Caco-2 (cell line): ENCODE measurements around the gene TBL1Y. TPM values are rescaled to one million over a fixed set of nuclear protein-coding genes. Genes with fewer than 3 reads are reported as not detected.

Experiments used
- BruUV-seq: library from RNA; stranded (reverse); fragments of 400-500 nt; replicated peaks from 2 replicates; lab custom pipeline; 2021; lab: Mats Ljungman, UMichigan
- CTCF ChIA-PET: fragments of 300-600 bp; sonication (Branson Sonifier 250); formaldehyde crosslinking; loops from one replicate; lab custom pipeline; 2022; ENCODE audit warnings: antibody characterized with exemption; lab: Charles Lee
- POLR2A ChIA-PET: fragments of 300-600 bp; sonication (Branson Sonifier 250); formaldehyde crosslinking; loops from one replicate; lab custom pipeline; 2022; ENCODE audit warnings: antibody characterized with exemption; lab: Charles Lee
- DNase-seq, 2 experiments: peaks; one replicate each; pipeline versions ENCODE4 v3.0.0 to v3.0.0-alpha.2; 2020 to 2022
- H3K27me3 ChIP-seq: replicated peaks from 2 replicates; pipeline ENCODE4 v1.6.0; 2011; ENCODE audit warnings: low read length; ENCODE audit not compliant: control insufficient read depth, insufficient read depth
- H3K36me3 ChIP-seq: 2 replicates; pipeline ENCODE4 v1.5.1; 2011; ENCODE audit warnings: low read length; ENCODE audit not compliant: control insufficient read depth, insufficient read depth
- H3K4me1 ChIP-seq: fragments of 250-450 bp; sonication (Bioruptor Pico); 2 replicates; pipeline ENCODE4 v1.5.1; 2020; ENCODE audit warnings: mild to moderate bottlenecking
- H3K4me3 ChIP-seq: 2 replicates; pipeline ENCODE4 v1.5.1; 2011; ENCODE audit warnings: low read depth, mild to moderate bottlenecking, control low read depth, low read length
- H3K9me3 ChIP-seq: fragments of 250-450 bp; sonication (Bioruptor Pico); 2 replicates; pipeline ENCODE4 v1.5.1; 2020; ENCODE audit warnings: mild to moderate bottlenecking, moderate library complexity
- H3K27ac Mint-ChIP-seq: one replicate; pipeline ENCODE4 v1.8.0; 2022; ENCODE audit warnings: mixed read lengths; ENCODE audit not compliant: unreplicated experiment
- H3K27me3 Mint-ChIP-seq: one replicate; pipeline ENCODE4 v1.8.0; 2022; ENCODE audit warnings: mixed read lengths; ENCODE audit not compliant: insufficient read depth, unreplicated experiment
- H3K36me3 Mint-ChIP-seq: one replicate; pipeline ENCODE4 v1.8.0; 2022; ENCODE audit warnings: mild to moderate bottlenecking, mixed read lengths; ENCODE audit not compliant: insufficient read depth, unreplicated experiment
- H3K4me1 Mint-ChIP-seq: one replicate; pipeline ENCODE4 v1.8.0; 2022; ENCODE audit warnings: low read depth, mixed read lengths; ENCODE audit not compliant: unreplicated experiment
- H3K4me3 Mint-ChIP-seq: one replicate; pipeline ENCODE4 v1.8.0; 2022; ENCODE audit warnings: mild to moderate bottlenecking, moderate library complexity, mixed read lengths; ENCODE audit not compliant: unreplicated experiment
- H3K9me3 Mint-ChIP-seq: one replicate; pipeline ENCODE4 v1.8.0; 2022; ENCODE audit warnings: mixed read lengths; ENCODE audit not compliant: unreplicated experiment
- intact Hi-C: fragments of 100-400 bp; cut with micrococcal nuclease; formaldehyde crosslinking; loops from one replicate; pipeline ENCODE4 v1.10.0; 2022; ENCODE audit not compliant: unreplicated experiment
- total RNA-seq: library from RNA; stranded (reverse); gene quantifications from 2 replicates; pipeline ENCODE4 v1.2.3, GENCODE V29; 2022
- TF ChIP-seq, protein P1 (sequence below), 2 experiments: fragments of 200-600 bp in 1 of 2; IDR thresholded peaks; 1 replicate in 1 of 2; 2 replicates in 1 of 2; pipeline versions ENCODE4 v1.5.1 to v1.8.0; 2011 to 2022; ENCODE audit warnings: antibody characterized with exemption in 1 of 2, control low read depth in 1 of 2, inconsistent platforms in 1 of 2, low read depth in 1 of 2, low read length in 1 of 2, mild to moderate bottlenecking in 1 of 2, moderate library complexity in 1 of 2; ENCODE audit not compliant: insufficient read depth in 1 of 2, severe bottlenecking in 1 of 2, unreplicated experiment in 1 of 2

The TBL1Y gene
- total RNA-seq, 1 experiment from 2014 or later: not detected

DNA sequence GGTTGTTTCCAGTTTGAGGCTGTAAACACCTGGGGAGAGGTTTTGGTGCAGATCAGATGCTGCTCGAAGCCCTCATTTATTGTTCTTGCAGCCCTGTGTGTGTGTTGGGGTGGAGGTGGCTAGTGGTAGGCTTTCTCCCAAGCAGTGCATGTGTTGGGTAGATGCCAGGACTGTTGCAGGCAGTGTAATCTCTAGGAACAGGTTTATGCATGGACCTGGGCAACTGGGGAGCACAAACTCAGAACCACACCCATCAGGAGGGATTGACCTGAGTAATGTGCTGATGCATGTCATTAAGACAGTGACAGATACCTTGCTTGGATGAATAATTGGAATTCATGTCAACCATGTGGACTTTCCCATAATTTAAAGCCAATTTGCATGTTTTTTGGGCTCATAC, 77.3 kb downstream of the TBL1Y start:
- DNase-seq: no peak
- Mint-ChIP-seq H3K4me3 (no peak overlapping the region), H3K27me3 (no peaks in the 10 kb centered on the region), H3K9me3 (no peaks in the 10 kb centered on the region), H3K36me3 (no peaks in the 10 kb centered on the region), H3K27ac (no peak overlapping the region), H3K4me1 (no peaks in the 10 kb centered on the region)
- intact Hi-C loops: no loop called here
- TF ChIP-seq, protein P1, sequence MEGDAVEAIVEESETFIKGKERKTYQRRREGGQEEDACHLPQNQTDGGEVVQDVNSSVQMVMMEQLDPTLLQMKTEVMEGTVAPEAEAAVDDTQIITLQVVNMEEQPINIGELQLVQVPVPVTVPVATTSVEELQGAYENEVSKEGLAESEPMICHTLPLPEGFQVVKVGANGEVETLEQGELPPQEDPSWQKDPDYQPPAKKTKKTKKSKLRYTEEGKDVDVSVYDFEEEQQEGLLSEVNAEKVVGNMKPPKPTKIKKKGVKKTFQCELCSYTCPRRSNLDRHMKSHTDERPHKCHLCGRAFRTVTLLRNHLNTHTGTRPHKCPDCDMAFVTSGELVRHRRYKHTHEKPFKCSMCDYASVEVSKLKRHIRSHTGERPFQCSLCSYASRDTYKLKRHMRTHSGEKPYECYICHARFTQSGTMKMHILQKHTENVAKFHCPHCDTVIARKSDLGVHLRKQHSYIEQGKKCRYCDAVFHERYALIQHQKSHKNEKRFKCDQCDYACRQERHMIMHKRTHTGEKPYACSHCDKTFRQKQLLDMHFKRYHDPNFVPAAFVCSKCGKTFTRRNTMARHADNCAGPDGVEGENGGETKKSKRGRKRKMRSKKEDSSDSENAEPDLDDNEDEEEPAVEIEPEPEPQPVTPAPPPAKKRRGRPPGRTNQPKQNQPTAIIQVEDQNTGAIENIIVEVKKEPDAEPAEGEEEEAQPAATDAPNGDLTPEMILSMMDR (IDR thresholded peaks at IDR 0.05; ENCODE audit: insufficient read depth in 1 of 2, low read depth in 1 of 2, low read length in 1 of 2, severe bottlenecking in 1 of 2, unreplicated experiment in 1 of 2): no peak
- ChIA-PET CTCF (no interaction called here), POLR2A (no interaction called here)
- no peaks in the 10 kb centered on the region for H3K4me1 ChIP-seq
- no TSS peak for BruUV-seq
- no peaks in the 10 kb centered on the region for H3K36me3 ChIP-seq
- H3K4me3 ChIP-seq: no peak overlapping the region
- H3K27me3 ChIP-seq: no peaks in the 10 kb centered on the region
- no peaks in the 10 kb centered on the region for H3K9me3 ChIP-seq

DNA sequence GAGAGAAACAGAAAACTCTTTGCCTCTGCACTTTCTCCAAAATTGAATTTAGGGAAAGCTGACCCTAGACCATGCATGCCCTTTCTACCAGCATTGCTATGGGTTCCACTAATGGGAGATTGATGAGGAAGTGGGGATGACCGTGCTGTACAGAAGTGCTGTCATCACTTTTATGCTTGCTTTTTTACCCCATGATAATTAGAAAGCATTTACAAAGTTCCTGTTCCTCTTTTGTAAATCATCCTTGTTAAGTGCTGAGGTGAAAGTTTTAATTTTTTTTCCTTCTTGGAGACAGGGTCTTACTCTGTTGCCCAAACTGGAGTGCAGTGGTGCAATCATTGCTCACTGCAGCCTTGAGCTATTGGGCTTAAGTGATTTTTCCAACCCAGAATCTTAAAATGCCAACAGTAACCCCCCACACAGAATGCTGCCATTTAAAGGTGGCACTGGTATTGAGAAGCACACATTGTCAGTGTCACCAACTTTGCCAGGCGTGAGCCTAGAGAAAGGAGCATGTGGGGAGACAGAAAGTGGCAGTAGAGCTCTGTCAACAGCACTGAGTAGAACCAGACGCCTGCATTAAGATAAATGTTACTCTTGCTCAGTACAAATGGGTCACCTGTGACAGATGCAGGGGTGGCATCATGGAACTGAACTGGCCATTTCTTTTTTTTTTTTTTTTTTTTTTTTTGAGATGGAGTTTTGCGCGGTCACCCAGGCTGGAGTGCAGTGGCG, 79.6 kb downstream of the TBL1Y start:
- ChIA-PET POLR2A (no interaction called here), CTCF (no interaction called here)
- H3K9me3 ChIP-seq: no peaks in the 10 kb centered on the region
- no peak overlapping the region for H3K4me3 Mint-ChIP-seq
- no peaks in the 10 kb centered on the region for H3K4me1 ChIP-seq
- H3K36me3 Mint-ChIP-seq: no peaks in the 10 kb centered on the region
- no peaks in the 10 kb centered on the region for H3K27me3 Mint-ChIP-seq
- H3K27me3 ChIP-seq: no peaks in the 10 kb centered on the region
- BruUV-seq: no TSS peak
- intact Hi-C loops: no loop called here
- no peaks in the 10 kb centered on the region for H3K4me1 Mint-ChIP-seq
- no peak overlapping the region for H3K27ac Mint-ChIP-seq
- H3K9me3 Mint-ChIP-seq: no peaks in the 10 kb centered on the region
- TF ChIP-seq, protein P1 (IDR thresholded peaks at IDR 0.05; ENCODE audit: insufficient read depth in 1 of 2, low read depth in 1 of 2, low read length in 1 of 2, severe bottlenecking in 1 of 2, unreplicated experiment in 1 of 2): no peak
- no peak overlapping the region for H3K4me3 ChIP-seq
- no peaks in the 10 kb centered on the region for H3K36me3 ChIP-seq
- DNase-seq: no peak

DNA sequence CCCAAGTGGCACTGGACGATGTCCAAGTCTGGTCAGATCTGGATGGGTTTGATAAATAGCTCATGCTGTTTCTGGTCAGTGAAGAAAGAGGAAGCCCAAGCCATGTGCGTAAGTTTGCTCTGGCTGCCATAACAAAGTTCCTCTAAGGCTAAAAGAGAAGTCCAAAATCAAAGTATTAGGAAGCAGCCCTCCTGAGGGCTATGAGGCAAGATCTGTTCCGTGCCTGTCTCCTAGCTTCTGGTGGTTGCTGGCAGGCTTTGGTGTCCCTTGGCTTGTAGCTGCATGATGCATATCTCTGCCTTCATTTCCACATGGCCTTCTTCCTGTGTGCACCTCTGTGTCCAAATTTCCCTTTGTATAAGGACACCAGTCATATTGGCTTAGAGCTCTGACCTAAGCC, 81.5 kb downstream of the TBL1Y start:
- Histone ChIP-seq H3K27me3 (no peaks in the 10 kb centered on the region), H3K4me3 (no peak overlapping the region), H3K4me1 (no peaks in the 10 kb centered on the region), H3K36me3 (no peaks in the 10 kb centered on the region), H3K9me3 (no peaks in the 10 kb centered on the region)
- BruUV-seq: no TSS peak
- Mint-ChIP-seq H3K9me3 (no peaks in the 10 kb centered on the region), H3K4me3 (no peak overlapping the region), H3K27me3 (no peaks in the 10 kb centered on the region), H3K36me3 (no peaks in the 10 kb centered on the region), H3K27ac (no peak overlapping the region), H3K4me1 (no peaks in the 10 kb centered on the region)
- intact Hi-C loops: no loop called here
- POLR2A ChIA-PET: no interaction called here
- CTCF ChIA-PET: no interaction called here
- TF ChIP-seq, protein P1 (IDR thresholded peaks at IDR 0.05; ENCODE audit: insufficient read depth in 1 of 2, low read depth in 1 of 2, low read length in 1 of 2, severe bottlenecking in 1 of 2, unreplicated experiment in 1 of 2): no peak
- DNase-seq: no peak
